Effector memory CD4-positive, alpha-beta T cell (primary cell): ENCODE results near the gene PCDH15.

ENCODE experiments used
- DNase-seq, 3 donors: peaks; one replicate each; pipeline ENCODE4 v3.0.0-alpha.2; 2020
- H3K27ac ChIP-seq: 2 replicates; pipeline ENCODE4 v1.7.0; 2013; ENCODE audit warnings: mild to moderate bottlenecking, low read length, moderate library complexity; ENCODE audit not compliant: insufficient read depth, poor library complexity, severe bottlenecking
- H3K27me3 ChIP-seq: replicated peaks from 2 replicates; pipeline ENCODE4 v1.7.0; 2013; ENCODE audit warnings: mild to moderate bottlenecking, low read length; ENCODE audit not compliant: insufficient read depth, control insufficient read depth, poor library complexity, severe bottlenecking
- H3K36me3 ChIP-seq: 2 replicates; pipeline ENCODE4 v1.7.0; 2013; ENCODE audit warnings: mild to moderate bottlenecking, low read length, moderate library complexity; ENCODE audit not compliant: control insufficient read depth, insufficient read depth
- H3K4me1 ChIP-seq: 2 replicates; pipeline ENCODE4 v1.7.0; 2013; ENCODE audit warnings: low read length, mild to moderate bottlenecking; ENCODE audit not compliant: control insufficient read depth, insufficient read depth, poor library complexity, severe bottlenecking
- H3K4me3 ChIP-seq: 2 replicates; pipeline ENCODE4 v1.7.0; 2013; ENCODE audit warnings: low read length, low read depth, mild to moderate bottlenecking; ENCODE audit not compliant: insufficient read depth, poor library complexity, severe bottlenecking
- H3K9me3 ChIP-seq: 2 replicates; pipeline ENCODE4 v1.7.0; 2013; ENCODE audit warnings: mild to moderate bottlenecking, low read length, moderate library complexity; ENCODE audit not compliant: control insufficient read depth

PCDH15 gene

GRCh38 chr10:54266395-54266794, 534.6 kb downstream of the PCDH15 start:
- H3K9me3 ChIP-seq, result no peaks in the 10 kb centered on the region
- DNase-seq, result no peak
- H3K36me3 ChIP-seq, result no peaks in the 10 kb centered on the region
- H3K27ac ChIP-seq, result no peak overlapping the region
- no peak overlapping the region for H3K4me3 ChIP-seq
- no peaks in the 10 kb centered on the region for H3K4me1 ChIP-seq
- no peaks in the 10 kb centered on the region for H3K27me3 ChIP-seq

- Histone ChIP-seq H3K9me3 (no peaks in the 10 kb centered on the region), H3K36me3 (no peaks in the 10 kb centered on the region), H3K4me1 (no peaks in the 10 kb centered on the region), H3K27me3 (no peaks in the 10 kb centered on the region), H3K4me3 (no peak overlapping the region), H3K27ac (no peak overlapping the region)
- DNase-seq, result no peak
These were observed 538.3 kb downstream of the PCDH15 start for GRCh38 chr10:54262726-54263125.

GRCh38 chr10:54259104-54259503, 541.9 kb downstream of the PCDH15 start:
- H3K4me3 ChIP-seq, result no peak overlapping the region
- H3K27me3 ChIP-seq, result no peaks in the 10 kb centered on the region
- no peak for DNase-seq
- no peaks in the 10 kb centered on the region for H3K36me3 ChIP-seq
- H3K27ac ChIP-seq, result no peak overlapping the region
- no peaks in the 10 kb centered on the region for H3K4me1 ChIP-seq
- H3K9me3 ChIP-seq, result no peaks in the 10 kb centered on the region

DNA sequence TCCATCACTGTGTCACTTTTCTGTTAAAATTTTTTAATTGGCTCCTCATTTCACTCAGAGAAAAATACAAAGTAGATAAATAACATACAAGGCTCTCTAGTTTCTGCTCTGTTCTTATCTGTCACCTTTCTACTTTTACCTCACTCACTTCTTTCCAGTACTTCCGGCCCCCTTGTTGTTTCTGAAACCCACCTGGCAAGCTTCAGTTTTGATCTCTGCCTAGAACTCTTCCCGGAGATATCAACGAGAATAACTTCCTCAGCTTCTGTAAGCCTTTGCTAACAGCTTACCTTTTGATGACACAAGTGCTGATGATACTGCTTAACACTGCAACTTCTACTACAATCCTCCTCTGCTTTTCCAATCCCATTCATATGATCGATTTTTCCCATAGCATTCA, 566.2 kb downstream of the PCDH15 start:
- H3K36me3 ChIP-seq, result no peaks in the 10 kb centered on the region
- no peak overlapping the region for H3K4me3 ChIP-seq
- no peak overlapping the region for H3K27ac ChIP-seq
- no peaks in the 10 kb centered on the region for H3K27me3 ChIP-seq
- H3K9me3 ChIP-seq, result no peaks in the 10 kb centered on the region
- no peaks in the 10 kb centered on the region for H3K4me1 ChIP-seq
- no peak for DNase-seq

- Histone ChIP-seq H3K4me1 (no peaks in the 10 kb centered on the region), H3K9me3 (no peaks in the 10 kb centered on the region), H3K27ac (no peak overlapping the region), H3K4me3 (no peak overlapping the region), H3K36me3 (no peaks in the 10 kb centered on the region), H3K27me3 (no peaks in the 10 kb centered on the region)
- DNase-seq, result no peak
These were observed 597.6 kb downstream of the PCDH15 start for GRCh38 chr10:54203401-54203800.

DNA sequence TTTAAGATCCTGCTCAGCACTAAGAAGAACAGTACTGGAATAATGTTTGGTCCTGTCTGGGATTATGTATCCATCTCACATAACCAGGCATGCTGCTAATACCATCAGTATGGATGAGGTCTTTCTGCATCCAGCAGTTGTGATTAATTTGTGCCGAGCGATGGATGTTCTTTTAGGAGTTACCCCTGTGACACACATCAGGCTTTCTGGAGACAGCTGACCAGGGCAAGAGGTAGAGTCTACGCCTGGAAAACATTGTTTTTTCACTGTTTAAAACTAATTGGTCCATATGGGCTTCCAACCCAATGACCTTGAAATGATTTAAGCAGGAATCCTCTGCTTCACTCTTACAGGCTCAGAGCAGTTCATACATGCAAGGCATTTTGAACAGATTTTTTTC, 603.0 kb downstream of the PCDH15 start:
- H3K4me3 ChIP-seq, result no peak overlapping the region
- no peaks in the 10 kb centered on the region for H3K9me3 ChIP-seq
- no peaks in the 10 kb centered on the region for H3K36me3 ChIP-seq
- H3K4me1 ChIP-seq, result no peaks in the 10 kb centered on the region
- no peaks in the 10 kb centered on the region for H3K27me3 ChIP-seq
- H3K27ac ChIP-seq, result no peak overlapping the region
- no peak for DNase-seq

- DNase-seq, result no peak
These were observed 606.2 kb downstream of the PCDH15 start for GRCh38 chr10:54194806-54195205.

DNA sequence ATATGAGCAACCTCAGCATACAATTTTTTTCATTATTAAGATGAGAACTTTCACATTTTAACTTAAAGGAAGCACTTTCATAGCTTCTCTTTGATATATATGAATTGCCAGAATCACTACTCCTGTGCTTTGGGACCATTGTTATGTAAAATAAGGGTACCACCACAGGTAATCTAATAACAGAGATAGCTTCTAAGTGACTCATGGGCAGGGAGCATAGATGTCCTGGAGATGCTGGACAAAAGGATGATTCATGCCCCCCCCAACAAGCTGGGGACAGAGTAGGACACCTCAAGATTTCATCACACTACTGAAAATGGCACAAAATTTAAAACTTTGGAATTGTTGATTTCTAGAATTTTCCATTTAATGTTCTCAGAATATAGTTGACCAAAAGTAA, 641.1 kb downstream of the PCDH15 start:
- Histone ChIP-seq H3K27me3 (no peaks in the 10 kb centered on the region), H3K4me3 (no peak overlapping the region), H3K9me3 (peaks cover 6% of the 10 kb centered on the region), H3K36me3 (no peaks in the 10 kb centered on the region), H3K4me1 (no peaks in the 10 kb centered on the region), H3K27ac (no peak overlapping the region)
- no peak for DNase-seq

More at GRCh38 chr10:54194806-54195205, 606.2 kb downstream of the PCDH15 start:
- Histone ChIP-seq H3K27ac (no peak overlapping the region), H3K9me3 (no peaks in the 10 kb centered on the region), H3K27me3 (no peaks in the 10 kb centered on the region), H3K36me3 (no peaks in the 10 kb centered on the region), H3K4me3 (no peak overlapping the region), H3K4me1 (no peaks in the 10 kb centered on the region)

- Histone ChIP-seq H3K27ac (no peak overlapping the region), H3K4me3 (no peak overlapping the region), H3K27me3 (no peaks in the 10 kb centered on the region), H3K4me1 (no peaks in the 10 kb centered on the region), H3K36me3 (no peaks in the 10 kb centered on the region), H3K9me3 (no peaks in the 10 kb centered on the region)
- DNase-seq, result no peak
These were observed 652.5 kb downstream of the PCDH15 start for GRCh38 chr10:54148508-54148907.

GRCh38 chr10:54139819-54140428, 661.1 kb downstream of the PCDH15 start:
- H3K36me3 ChIP-seq, result no peaks in the 10 kb centered on the region
- H3K4me3 ChIP-seq, result no peak overlapping the region
- peaks cover 5% of the 10 kb centered on the region for H3K9me3 ChIP-seq
- no peaks in the 10 kb centered on the region for H3K4me1 ChIP-seq
- no peaks in the 10 kb centered on the region for H3K27me3 ChIP-seq
- no peak overlapping the region for H3K27ac ChIP-seq
- DNase-seq, result no peak
